HG03066 (cell line): ENCODE data around the gene C10orf95.
"Not testable (repeated sequence)": the region's sequence is repeated elsewhere in the genome, so short reads cannot be mapped to it uniquely, and the experiment has no call there.

Experiments used
- ATAC-seq: cut with Tn5 transposase; IDR thresholded peaks from one replicate; pipeline ENCODE4 v1.9.1; 2021; ENCODE audit warnings: low read depth; ENCODE audit not compliant: unreplicated experiment

C10orf95 gene

DNA sequence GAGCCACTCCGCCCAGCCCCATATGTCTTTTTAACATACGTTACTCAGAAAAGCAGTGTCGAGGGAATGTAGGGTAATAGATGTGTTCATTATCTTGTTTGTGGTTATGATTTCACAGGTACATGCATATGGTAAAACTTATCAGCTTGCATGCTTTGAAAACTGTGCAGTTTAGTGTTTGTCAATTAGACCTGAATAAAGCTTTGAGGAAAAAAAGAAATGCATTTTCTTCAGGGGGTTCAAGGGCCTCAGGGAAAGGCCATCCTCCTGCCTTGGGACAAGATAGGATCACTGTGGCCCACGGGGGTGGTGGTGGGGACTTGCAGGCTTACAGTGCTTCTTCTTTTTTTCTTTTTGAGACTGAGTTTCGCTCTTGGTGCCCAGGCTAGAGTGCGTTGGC, 16.0 kb upstream of the C10orf95 start:
- ATAC-seq: no peak

- no peak for ATAC-seq
Observed at GRCh38 chr10:102465466-102465865, 14.1 kb upstream of the C10orf95 start.

GRCh38 chr10:102463983-102464382, 12.6 kb upstream of the C10orf95 start:
- no peak for ATAC-seq

GRCh38 chr10:102462512-102463054, 11.2 kb upstream of the C10orf95 start:
- no peak for ATAC-seq

- ATAC-seq: peak; percentile 73
Observed at GRCh38 chr10:102461187-102462054, 10.1 kb upstream of the C10orf95 start.

DNA sequence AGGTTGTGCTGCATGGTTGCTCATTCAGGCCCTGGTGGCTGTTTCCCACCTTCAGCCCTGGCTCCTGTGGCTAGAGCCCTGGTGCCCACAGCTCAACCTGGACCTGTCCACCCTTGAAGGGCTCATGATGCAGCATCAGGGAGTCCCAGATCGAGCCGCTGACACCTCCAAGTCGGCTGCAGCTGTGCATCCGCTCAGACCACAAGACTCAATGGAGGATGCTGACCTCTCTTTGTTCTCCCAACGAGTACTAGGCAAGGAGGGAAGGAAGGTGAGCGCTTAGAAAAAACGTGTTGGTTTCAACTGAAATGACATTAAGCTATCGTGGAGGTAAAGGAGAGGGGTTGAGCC, 9.5 kb upstream of the C10orf95 start:
- ATAC-seq: peak; percentile 10

- no peak for ATAC-seq
Observed at GRCh38 chr10:102458656-102459055, 7.3 kb upstream of the C10orf95 start.

GRCh38 chr10:102457591-102458150, 6.3 kb upstream of the C10orf95 start:
- no peak for ATAC-seq

GRCh38 chr10:102455893-102456471, 4.6 kb upstream of the C10orf95 start:
- no peak for ATAC-seq

DNA sequence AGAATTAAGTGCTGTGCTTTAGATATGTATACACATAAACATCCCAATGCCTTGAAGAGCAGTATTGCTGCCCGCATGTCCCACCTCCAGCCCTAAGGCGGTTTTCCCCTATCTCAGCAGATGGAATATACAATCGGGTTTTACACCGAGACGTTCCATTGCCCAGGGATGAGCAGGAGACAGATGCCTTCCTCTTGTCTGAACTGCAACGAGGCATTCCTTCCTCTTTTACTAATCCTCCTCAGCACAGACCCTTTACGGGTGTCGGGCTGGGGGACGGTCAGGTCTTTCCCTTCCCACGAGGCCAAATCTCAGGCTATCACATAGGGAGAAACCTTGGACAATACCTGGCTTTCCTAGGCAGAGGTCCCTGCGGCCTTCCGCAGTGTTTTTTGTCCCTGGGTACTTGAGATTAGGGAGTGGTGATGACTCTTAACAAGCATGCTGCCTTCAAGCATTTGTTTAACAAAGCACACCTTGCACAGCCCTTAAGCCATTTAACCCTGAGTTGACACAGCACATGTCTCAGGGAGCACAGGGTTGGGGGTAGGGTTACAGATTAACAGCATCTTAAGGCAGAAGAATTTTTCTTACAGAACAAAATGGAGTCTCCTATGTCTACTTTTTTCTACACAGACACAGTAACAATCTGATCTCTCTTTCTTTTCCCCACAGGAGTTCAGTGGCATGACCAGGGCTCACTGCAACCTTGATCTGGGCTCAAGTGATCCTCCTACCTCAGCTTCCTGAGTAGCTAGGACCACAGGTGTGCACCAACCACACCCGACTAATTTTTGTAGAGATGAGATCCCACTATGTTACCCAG, 3.5 kb upstream of the C10orf95 start:
- ATAC-seq: not testable (repeated sequence)

GRCh38 chr10:102453502-102453901, 2.2 kb upstream of the C10orf95 start:
- no peak for ATAC-seq

GRCh38 chr10:102452672-102453340, 1.5 kb upstream of the C10orf95 start:
- ATAC-seq: no peak

DNA sequence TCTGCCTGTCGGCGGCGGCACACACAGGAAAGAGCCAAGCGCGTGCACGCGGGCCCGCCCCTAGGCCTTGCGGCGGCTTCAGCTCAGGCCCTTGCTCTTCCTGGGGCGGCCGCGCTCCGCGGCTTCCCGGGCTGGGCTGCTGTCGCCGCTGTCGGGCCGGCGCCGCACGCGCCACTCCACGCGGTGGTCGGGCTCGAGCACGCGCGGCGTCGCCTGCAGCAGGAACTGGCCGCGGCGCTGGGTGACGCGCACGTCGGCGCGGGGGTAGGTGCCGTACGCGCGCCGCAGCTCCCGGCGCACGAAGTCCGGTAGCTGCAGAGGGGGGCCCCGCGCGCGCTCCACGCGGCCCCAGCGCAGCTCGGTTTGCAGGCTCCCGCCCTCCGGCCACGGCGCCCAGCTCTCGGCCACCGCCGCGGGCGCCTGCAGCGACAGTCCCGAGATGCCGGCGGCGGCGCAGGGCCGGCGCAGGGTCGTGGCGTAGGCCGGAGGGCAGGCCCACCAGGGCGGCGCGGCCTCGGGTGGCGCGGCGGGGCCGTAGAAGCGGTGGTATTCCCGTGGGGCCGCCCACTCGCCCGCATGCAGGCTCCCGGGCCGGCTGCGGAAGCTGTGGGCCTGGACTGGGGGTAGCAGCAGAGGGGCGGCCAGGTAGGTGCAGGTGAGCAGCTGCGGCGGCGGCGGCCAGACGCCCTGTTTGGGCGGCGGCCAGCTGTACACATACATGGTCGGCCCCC, 804 bp downstream of the C10orf95 start:
- peak; percentile 62 for ATAC-seq

- ATAC-seq: no peak
Observed at GRCh38 chr10:102450124-102450373, 1.3 kb downstream of the C10orf95 start.

- ATAC-seq: peak; percentile 51
Observed at GRCh38 chr10:102449321-102450123, 1.8 kb downstream of the C10orf95 start.

DNA sequence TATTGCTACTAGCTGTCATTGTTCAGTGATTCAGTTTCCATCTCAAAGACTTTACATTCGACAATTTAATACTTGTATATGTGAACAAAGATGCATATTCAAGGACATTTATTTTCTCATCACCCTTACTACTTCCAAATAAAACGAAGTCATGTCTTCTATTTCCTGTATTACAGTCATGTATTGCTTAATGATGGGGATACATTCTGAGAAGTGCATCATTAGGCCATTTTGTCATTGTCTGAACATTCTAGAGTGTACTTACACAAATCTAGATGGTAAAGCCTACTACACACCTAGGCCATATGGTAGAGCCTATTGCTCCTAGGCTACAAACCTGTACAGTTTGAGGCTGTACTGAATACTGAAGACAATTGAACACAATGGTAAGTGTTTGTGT, 6.5 kb downstream of the C10orf95 start:
- no peak for ATAC-seq

- no peak for ATAC-seq
Observed at GRCh38 chr10:102438374-102438773, 13.0 kb downstream of the C10orf95 start.

- ATAC-seq: no peak
Observed at GRCh38 chr10:102437515-102437914, 13.8 kb downstream of the C10orf95 start.

- ATAC-seq: no peak
Observed at GRCh38 chr10:102436312-102436711, 15.0 kb downstream of the C10orf95 start.
